Measurements from ENCODE around the gene ING5. TPM values are rescaled to one million over a fixed set of nuclear protein-coding genes. Genes with fewer than 3 reads are reported as not detected.

Gene ING5
- total RNA-seq, 1 experiment from 2014 or later = 28.6 TPM

- no peak overlapping the region for H3K4me3 ChIP-seq (ENCODE audit: low read depth, low read length)
- H3K27ac Mint-ChIP-seq (ENCODE audit: unreplicated experiment) = peak overlapping the region; percentile 27
- H3K4me1 Mint-ChIP-seq (ENCODE audit: low read depth, unreplicated experiment) = no peaks in the 10 kb centered on the region
- no peak overlapping the region for H3K4me3 Mint-ChIP-seq (ENCODE audit: unreplicated experiment)
- intact Hi-C loops (cut with micrococcal nuclease; ENCODE audit: unreplicated experiment) = no loop called here
- peaks cover 56% of the 10 kb centered on the region for H3K36me3 Mint-ChIP-seq (ENCODE audit: insufficient read depth, unreplicated experiment)
- H3K27me3 Mint-ChIP-seq (ENCODE audit: insufficient read depth, unreplicated experiment) = no peaks in the 10 kb centered on the region
- TF ChIP-seq, protein P1, sequence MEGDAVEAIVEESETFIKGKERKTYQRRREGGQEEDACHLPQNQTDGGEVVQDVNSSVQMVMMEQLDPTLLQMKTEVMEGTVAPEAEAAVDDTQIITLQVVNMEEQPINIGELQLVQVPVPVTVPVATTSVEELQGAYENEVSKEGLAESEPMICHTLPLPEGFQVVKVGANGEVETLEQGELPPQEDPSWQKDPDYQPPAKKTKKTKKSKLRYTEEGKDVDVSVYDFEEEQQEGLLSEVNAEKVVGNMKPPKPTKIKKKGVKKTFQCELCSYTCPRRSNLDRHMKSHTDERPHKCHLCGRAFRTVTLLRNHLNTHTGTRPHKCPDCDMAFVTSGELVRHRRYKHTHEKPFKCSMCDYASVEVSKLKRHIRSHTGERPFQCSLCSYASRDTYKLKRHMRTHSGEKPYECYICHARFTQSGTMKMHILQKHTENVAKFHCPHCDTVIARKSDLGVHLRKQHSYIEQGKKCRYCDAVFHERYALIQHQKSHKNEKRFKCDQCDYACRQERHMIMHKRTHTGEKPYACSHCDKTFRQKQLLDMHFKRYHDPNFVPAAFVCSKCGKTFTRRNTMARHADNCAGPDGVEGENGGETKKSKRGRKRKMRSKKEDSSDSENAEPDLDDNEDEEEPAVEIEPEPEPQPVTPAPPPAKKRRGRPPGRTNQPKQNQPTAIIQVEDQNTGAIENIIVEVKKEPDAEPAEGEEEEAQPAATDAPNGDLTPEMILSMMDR (IDR thresholded peaks at IDR 0.05; ENCODE audit: insufficient read depth in 1 of 2, low read depth in 1 of 2, low read length in 1 of 2, severe bottlenecking in 1 of 2, unreplicated experiment in 1 of 2) = no peak
- H3K4me1 ChIP-seq = no peaks in the 10 kb centered on the region
- no peaks in the 10 kb centered on the region for H3K9me3 Mint-ChIP-seq (ENCODE audit: unreplicated experiment)
- no TSS peak for BruUV-seq (replicated peaks)
- H3K27me3 ChIP-seq (replicated peaks; ENCODE audit: control insufficient read depth, insufficient read depth, low read length) = no peaks in the 10 kb centered on the region
- H3K9me3 ChIP-seq = no peaks in the 10 kb centered on the region
- no peak for DNase-seq
- ChIA-PET POLR2A (no interaction called here), CTCF (no interaction called here)
- H3K36me3 ChIP-seq (ENCODE audit: control insufficient read depth, insufficient read depth, low read length) = no peaks in the 10 kb centered on the region; the same call in 1 of the 2 replicates
These were observed 45.6 kb upstream of the ING5 start for GRCh38 chr2:241656190-241656741.

GRCh38 chr2:241657786-241658254 is 44.0 kb upstream of the ING5 start:
- TF ChIP-seq, protein P1 (IDR thresholded peaks at IDR 0.05; ENCODE audit: insufficient read depth in 1 of 2, low read depth in 1 of 2, low read length in 1 of 2, severe bottlenecking in 1 of 2, unreplicated experiment in 1 of 2) = no peak
- intact Hi-C loops (cut with micrococcal nuclease; ENCODE audit: unreplicated experiment) = no loop called here
- POLR2A ChIA-PET = no interaction called here
- Histone ChIP-seq H3K4me3 (ENCODE audit: low read depth, low read length) (no peak overlapping the region), H3K9me3 (no peaks in the 10 kb centered on the region), H3K4me1 (no peaks in the 10 kb centered on the region), H3K36me3 (ENCODE audit: control insufficient read depth, insufficient read depth, low read length) (no peaks in the 10 kb centered on the region; the same call in 1 of the 2 replicates), H3K27me3 (replicated peaks; ENCODE audit: control insufficient read depth, insufficient read depth, low read length) (no peaks in the 10 kb centered on the region)
- no peak for DNase-seq
- Mint-ChIP-seq H3K4me1 (ENCODE audit: low read depth, unreplicated experiment) (no peaks in the 10 kb centered on the region), H3K4me3 (ENCODE audit: unreplicated experiment) (no peak overlapping the region), H3K36me3 (ENCODE audit: insufficient read depth, unreplicated experiment) (peaks cover 56% of the 10 kb centered on the region), H3K9me3 (ENCODE audit: unreplicated experiment) (no peaks in the 10 kb centered on the region), H3K27ac (ENCODE audit: unreplicated experiment) (no peak overlapping the region), H3K27me3 (ENCODE audit: insufficient read depth, unreplicated experiment) (no peaks in the 10 kb centered on the region)
- BruUV-seq (replicated peaks) = no TSS peak
- CTCF ChIA-PET = no interaction called here

GRCh38 chr2:241658296-241658695 is 43.5 kb upstream of the ING5 start:
- TF ChIP-seq, protein P1 (IDR thresholded peaks at IDR 0.05; ENCODE audit: insufficient read depth in 1 of 2, low read depth in 1 of 2, low read length in 1 of 2, severe bottlenecking in 1 of 2, unreplicated experiment in 1 of 2) = no peak
- H3K27me3 Mint-ChIP-seq (ENCODE audit: insufficient read depth, unreplicated experiment) = no peaks in the 10 kb centered on the region
- no peak for DNase-seq
- ChIA-PET POLR2A (no interaction called here), CTCF (no interaction called here)
- H3K9me3 Mint-ChIP-seq (ENCODE audit: unreplicated experiment) = no peaks in the 10 kb centered on the region
- intact Hi-C loops (cut with micrococcal nuclease; ENCODE audit: unreplicated experiment) = no loop called here
- H3K4me1 Mint-ChIP-seq (ENCODE audit: low read depth, unreplicated experiment) = no peaks in the 10 kb centered on the region
- H3K27ac Mint-ChIP-seq (ENCODE audit: unreplicated experiment) = no peak overlapping the region
- BruUV-seq (replicated peaks) = no TSS peak
- Histone ChIP-seq H3K4me3 (ENCODE audit: low read depth, low read length) (no peak overlapping the region), H3K27me3 (replicated peaks; ENCODE audit: control insufficient read depth, insufficient read depth, low read length) (no peaks in the 10 kb centered on the region), H3K9me3 (no peaks in the 10 kb centered on the region), H3K36me3 (ENCODE audit: control insufficient read depth, insufficient read depth, low read length) (no peaks in the 10 kb centered on the region; the same call in 1 of the 2 replicates), H3K4me1 (no peaks in the 10 kb centered on the region)
- H3K36me3 Mint-ChIP-seq (ENCODE audit: insufficient read depth, unreplicated experiment) = peaks cover 54% of the 10 kb centered on the region
- H3K4me3 Mint-ChIP-seq (ENCODE audit: unreplicated experiment) = no peak overlapping the region
